Calu3 (cell line): ENCODE measurements around the gene ADGRG7. TPM values are rescaled to one million over a fixed set of nuclear protein-coding genes. Genes with fewer than 3 reads are reported as not detected.
"Not testable (repeated sequence)": the region's sequence is repeated elsewhere in the genome, so short reads cannot be mapped to it uniquely, and the experiment has no call there.

ENCODE experiments used
- BruUV-seq: library from RNA; stranded (reverse); fragments of 400-500 nt; replicated peaks from 2 replicates; lab custom pipeline; 2021; lab: Mats Ljungman, UMichigan
- CTCF ChIA-PET: fragments of 300-600 bp; sonication (Branson Sonifier 250); formaldehyde crosslinking; loops from one replicate; lab custom pipeline; 2022; ENCODE audit warnings: antibody characterized with exemption; lab: Charles Lee
- DNase-seq: peaks from one replicate; pipeline ENCODE4 v3.0.0; 2022
- H3K27ac Mint-ChIP-seq: one replicate; pipeline ENCODE4 v1.8.0; 2022; ENCODE audit warnings: mixed read lengths; ENCODE audit not compliant: unreplicated experiment
- H3K27me3 Mint-ChIP-seq: one replicate; pipeline ENCODE4 v1.8.0; 2022; ENCODE audit warnings: mixed read lengths; ENCODE audit not compliant: unreplicated experiment
- H3K36me3 Mint-ChIP-seq: one replicate; pipeline ENCODE4 v1.8.0; 2022; ENCODE audit warnings: mild to moderate bottlenecking, moderate library complexity, mixed read lengths; ENCODE audit not compliant: insufficient read depth, unreplicated experiment
- H3K4me1 Mint-ChIP-seq: one replicate; pipeline ENCODE4 v1.8.0; 2022; ENCODE audit warnings: mild to moderate bottlenecking, low read depth, mixed read lengths; ENCODE audit not compliant: unreplicated experiment
- H3K4me3 Mint-ChIP-seq: one replicate; pipeline ENCODE4 v1.8.0; 2022; ENCODE audit warnings: mild to moderate bottlenecking, low read depth, moderate library complexity, mixed read lengths; ENCODE audit not compliant: unreplicated experiment
- H3K9me3 Mint-ChIP-seq: one replicate; pipeline ENCODE4 v1.8.0; 2022; ENCODE audit warnings: low read depth, mixed read lengths; ENCODE audit not compliant: unreplicated experiment
- CTCF ChIP-seq: fragments of 200-600 bp; IDR thresholded peaks from one replicate; pipeline ENCODE4 v1.8.0; 2022; ENCODE audit warnings: antibody characterized with exemption; ENCODE audit not compliant: unreplicated experiment
- intact Hi-C: fragments of 100-400 bp; cut with micrococcal nuclease; formaldehyde crosslinking; loops from one replicate; pipeline ENCODE4 v1.10.0; 2022; ENCODE audit not compliant: unreplicated experiment
- total RNA-seq: library from RNA; stranded (reverse); gene quantifications from 2 replicates; pipeline ENCODE4 v1.2.3, GENCODE V29; 2022

The ADGRG7 gene
- total RNA-seq, 1 experiment from 2014 or later, result 1.2 TPM

GRCh38 chr3:100580147-100580546 is 29.3 kb upstream of the ADGRG7 start:
- Mint-ChIP-seq H3K27ac (no peak overlapping the region), H3K36me3 (no peaks in the 10 kb centered on the region), H3K27me3 (no peaks in the 10 kb centered on the region), H3K4me3 (no peak overlapping the region), H3K9me3 (no peaks in the 10 kb centered on the region), H3K4me1 (peaks cover 16% of the 10 kb centered on the region)
- no TSS peak for BruUV-seq
- no peak for TF ChIP-seq CTCF
- intact Hi-C loops, result no loop called here
- no peak for DNase-seq
- CTCF ChIA-PET, result no interaction called here

- H3K27ac Mint-ChIP-seq, result no peak overlapping the region
- H3K36me3 Mint-ChIP-seq, result no peaks in the 10 kb centered on the region
- no TSS peak for BruUV-seq
- peaks cover 2% of the 10 kb centered on the region for H3K9me3 Mint-ChIP-seq
- no peaks in the 10 kb centered on the region for H3K27me3 Mint-ChIP-seq
- intact Hi-C loops, result no loop called here
- H3K4me3 Mint-ChIP-seq, result no peak overlapping the region
- no peak for TF ChIP-seq CTCF
- CTCF ChIA-PET, result no interaction called here
- DNase-seq, result no peak
- peaks cover 15% of the 10 kb centered on the region for H3K4me1 Mint-ChIP-seq
Measured at GRCh38 chr3:100581650-100582049, 27.8 kb upstream of the ADGRG7 start.

DNA sequence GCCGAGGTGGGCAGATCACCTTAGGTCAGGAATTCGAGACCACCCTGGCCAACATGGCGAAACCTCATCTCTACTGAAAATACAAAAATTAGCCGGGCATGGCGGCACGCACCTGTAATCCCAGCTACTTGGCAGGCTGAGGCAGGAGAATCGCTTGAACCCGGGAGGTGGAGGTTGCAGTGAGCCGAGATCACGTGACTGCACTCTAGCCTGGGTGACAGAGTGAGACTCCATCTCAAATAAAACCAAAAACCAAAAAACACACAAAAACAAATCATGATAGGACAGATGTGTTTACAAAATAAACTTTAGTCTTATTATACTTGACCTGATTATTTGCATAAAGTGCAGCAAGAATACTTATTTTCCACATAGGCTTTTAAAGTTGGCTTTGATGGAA is 27.2 kb upstream of the ADGRG7 start:
- H3K27ac Mint-ChIP-seq, H3K36me3 Mint-ChIP-seq, H3K9me3 Mint-ChIP-seq, DNase-seq, BruUV-seq, CTCF ChIA-PET, H3K4me3 Mint-ChIP-seq, H3K27me3 Mint-ChIP-seq, intact Hi-C loops: not testable (repeated sequence)
- H3K4me1 Mint-ChIP-seq, result peaks cover 10% of the 10 kb centered on the region

- Mint-ChIP-seq H3K27ac (no peak overlapping the region), H3K27me3 (no peaks in the 10 kb centered on the region), H3K9me3 (peaks cover 2% of the 10 kb centered on the region), H3K4me3 (no peak overlapping the region), H3K4me1 (peaks cover 8% of the 10 kb centered on the region), H3K36me3 (no peaks in the 10 kb centered on the region)
- CTCF ChIA-PET, result no interaction called here
- no peak for TF ChIP-seq CTCF
- no TSS peak for BruUV-seq
- intact Hi-C loops, result no loop called here
- no peak for DNase-seq
Measured at GRCh38 chr3:100584101-100584660, 25.2 kb upstream of the ADGRG7 start.

- intact Hi-C loops, result no loop called here
- CTCF ChIA-PET, result no interaction called here
- Mint-ChIP-seq H3K27me3 (no peaks in the 10 kb centered on the region), H3K36me3 (no peaks in the 10 kb centered on the region), H3K9me3 (peaks cover 2% of the 10 kb centered on the region), H3K4me3 (no peak overlapping the region), H3K27ac (no peak overlapping the region), H3K4me1 (peaks cover 18% of the 10 kb centered on the region)
- no peak for TF ChIP-seq CTCF
- BruUV-seq, result no TSS peak
- DNase-seq, result no peak
Measured at GRCh38 chr3:100586832-100587231, 22.6 kb upstream of the ADGRG7 start.
